ENCODE results near the gene SLC11A2.

The SLC11A2 gene

DNA sequence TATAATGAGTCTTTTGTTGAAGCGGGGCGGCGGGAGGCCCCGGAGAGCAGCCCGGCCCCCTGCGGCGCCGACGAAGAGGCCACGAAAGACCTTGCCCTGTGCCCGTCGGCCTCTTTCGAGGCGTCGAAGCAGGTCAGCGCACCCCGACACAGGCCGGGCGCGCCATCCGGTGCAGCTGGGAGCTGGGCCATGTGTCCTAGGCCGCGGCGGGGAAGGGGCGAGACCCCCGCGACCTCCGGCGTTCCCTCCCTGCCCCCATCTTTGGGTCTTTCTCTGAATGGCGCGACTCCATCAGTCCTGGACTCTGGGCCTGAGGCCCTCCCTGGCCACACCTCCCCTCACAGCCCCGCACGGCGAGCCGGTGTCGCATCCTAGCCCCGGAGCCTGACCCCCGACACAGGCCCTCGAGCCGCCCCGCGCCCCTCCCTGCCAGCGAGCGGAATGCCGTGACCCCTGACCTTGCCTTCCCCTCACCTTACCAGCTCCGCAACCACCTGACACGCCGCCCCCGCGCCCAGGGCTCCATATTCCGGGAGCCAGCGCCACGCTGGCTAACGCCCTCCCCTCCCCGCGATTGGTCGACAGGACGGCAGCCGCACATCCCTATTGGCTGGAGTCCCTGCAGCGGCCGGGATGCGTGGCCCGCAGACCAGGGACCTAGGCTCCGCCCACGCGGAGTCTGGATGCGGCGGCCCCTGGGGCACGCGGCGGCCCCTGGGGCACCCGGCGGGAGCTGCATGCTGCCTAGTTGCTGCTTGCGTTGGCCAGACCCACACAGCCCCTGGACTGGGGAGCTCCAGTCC, at the start of gene SLC11A2:
Gene SLC11A2 (minus strand): TSS at position 549 of the 803 bp plus-strand sequence. CDS start 15,656 bp downstream, outside the sequence.
- TF ChIP-seq POLR2A (IDR thresholded peaks at IDR 0.05; ENCODE audit: low read length) (peak; percentile 88), GATA1 (IDR thresholded peaks at IDR 0.05; ENCODE audit: low read depth, low read length) (no peak)
- peak; percentile 97 for DNase-seq

DNA sequence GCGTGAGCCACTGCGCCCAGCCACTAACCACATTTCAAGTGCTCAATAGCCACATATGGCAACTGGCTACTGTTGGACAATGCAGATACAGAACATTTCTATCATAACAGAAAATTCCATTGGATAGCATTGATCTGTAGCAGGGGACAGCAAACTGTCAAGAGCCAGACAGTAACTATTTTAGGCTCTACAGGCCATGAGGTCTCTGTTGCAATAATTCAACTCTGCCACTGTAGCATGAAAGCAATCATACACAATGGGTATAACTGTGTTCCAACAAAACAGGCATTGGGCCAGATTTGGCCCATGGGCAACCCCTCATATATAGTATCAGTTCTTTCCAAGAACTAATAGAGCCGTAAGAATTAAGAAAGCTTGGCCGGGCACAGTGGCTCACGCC, 49.2 kb upstream of the SLC11A2 start:
- DNase-seq, result no peak
- TF ChIP-seq POLR2A (IDR thresholded peaks at IDR 0.05; ENCODE audit: low read length) (no peak), GATA1 (IDR thresholded peaks at IDR 0.05; ENCODE audit: low read depth, low read length) (no peak)

DNA sequence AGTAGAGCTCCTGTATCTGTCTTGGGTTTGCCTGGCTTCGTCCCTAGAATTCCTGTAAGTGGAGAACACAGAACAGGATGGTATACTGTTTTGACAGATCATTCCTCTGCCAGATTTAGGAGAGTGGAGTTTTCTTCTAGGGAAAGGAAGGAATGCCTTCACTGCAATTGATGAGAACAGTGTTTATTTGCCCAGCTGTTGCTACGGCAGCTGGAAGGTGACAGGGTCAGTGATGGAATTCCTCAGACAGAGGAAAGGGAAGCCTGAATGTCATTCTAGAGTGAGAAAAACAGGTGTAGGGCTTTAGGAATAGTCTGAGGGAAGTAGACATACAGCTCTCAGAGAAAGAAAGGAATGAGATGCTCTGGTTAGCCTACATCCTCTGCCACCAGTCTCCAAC, 45.5 kb upstream of the SLC11A2 start:
- no peak for DNase-seq
- TF ChIP-seq GATA1 (IDR thresholded peaks at IDR 0.05; ENCODE audit: low read depth, low read length) (no peak), POLR2A (IDR thresholded peaks at IDR 0.05; ENCODE audit: low read length) (no peak)

DNA sequence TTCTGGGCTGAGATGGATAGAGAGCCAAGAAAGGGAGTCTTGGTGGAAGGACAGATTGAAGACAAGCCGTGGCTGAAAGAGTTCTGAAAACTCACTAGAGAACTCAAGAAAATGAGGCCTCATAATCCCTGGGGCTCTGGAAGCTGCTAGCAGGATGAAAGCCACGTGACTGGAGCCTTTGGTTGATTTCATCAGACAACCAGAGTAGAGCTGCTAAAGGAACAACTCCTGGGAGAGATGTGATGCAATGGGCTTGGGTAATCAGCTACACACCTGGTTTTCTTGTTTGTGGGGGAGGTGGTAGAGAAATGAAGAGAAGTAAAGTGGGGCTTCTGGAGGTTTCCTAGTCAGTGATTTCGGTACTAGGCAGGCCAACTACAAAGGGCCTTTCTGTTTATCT, 43.8 kb upstream of the SLC11A2 start:
- DNase-seq, result no peak
- TF ChIP-seq GATA1 (IDR thresholded peaks at IDR 0.05; ENCODE audit: low read depth, low read length), result no peak

- TF ChIP-seq POLR2A (IDR thresholded peaks at IDR 0.05; ENCODE audit: low read length) (no peak), GATA1 (IDR thresholded peaks at IDR 0.05; ENCODE audit: low read depth, low read length) (no peak)
- DNase-seq, result peak; percentile 43 to 57
Observed at GRCh38 chr12:51067771-51068170, 41.6 kb upstream of the SLC11A2 start.

DNA sequence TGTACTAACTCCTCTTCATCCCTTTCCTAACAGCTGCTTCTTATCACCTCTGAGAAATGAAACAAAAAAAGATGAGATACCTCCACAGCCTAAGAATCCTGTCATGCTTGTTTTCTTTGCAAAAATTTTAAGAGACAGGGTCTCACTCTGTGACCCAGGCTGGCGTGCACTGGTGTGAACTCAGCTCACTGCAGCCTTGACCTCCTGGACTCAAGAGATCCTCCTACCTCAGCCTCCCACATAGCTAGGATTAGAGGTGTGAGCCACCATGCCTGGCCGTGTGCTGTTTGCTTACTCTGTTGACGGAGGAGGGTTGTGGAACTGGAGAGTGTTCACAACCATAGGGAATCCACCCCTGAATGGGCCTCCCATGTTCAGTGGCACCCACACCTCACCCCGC, 41.0 kb upstream of the SLC11A2 start:
- no peak for DNase-seq
- TF ChIP-seq POLR2A (IDR thresholded peaks at IDR 0.05; ENCODE audit: low read length) (no peak), GATA1 (IDR thresholded peaks at IDR 0.05; ENCODE audit: low read depth, low read length) (no peak)

GRCh38 chr12:51065530-51065929, 39.3 kb upstream of the SLC11A2 start:
- no peak for TF ChIP-seq POLR2A (IDR thresholded peaks at IDR 0.05; ENCODE audit: low read length)
- no peak for TF ChIP-seq GATA1 (IDR thresholded peaks at IDR 0.05; ENCODE audit: low read depth, low read length)
- no peak for DNase-seq

- TF ChIP-seq POLR2A (IDR thresholded peaks at IDR 0.05; ENCODE audit: low read length) (peak; percentile 24), GATA1 (IDR thresholded peaks at IDR 0.05; ENCODE audit: low read depth, low read length) (no peak)
Observed at GRCh38 chr12:51062631-51063397, 36.6 kb upstream of the SLC11A2 start.

DNA sequence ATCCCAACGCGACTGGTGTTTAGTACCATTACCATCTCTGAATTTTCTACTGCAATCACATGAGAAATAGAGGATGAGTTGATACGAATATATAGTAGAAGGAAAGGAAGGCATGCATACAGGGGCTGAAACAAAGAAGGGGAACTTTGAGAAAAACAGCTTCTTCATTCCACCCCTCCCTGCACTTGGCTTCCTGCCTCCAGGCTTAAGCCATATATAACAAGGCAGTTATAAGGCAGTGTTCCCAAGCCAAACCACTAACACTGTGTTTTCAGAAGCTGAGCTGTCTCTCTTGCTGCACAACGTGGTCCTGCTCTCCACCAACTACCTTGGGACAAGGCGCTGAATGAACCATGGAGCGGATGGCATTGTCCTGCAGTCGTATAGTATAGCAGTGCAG, 32.9 kb upstream of the SLC11A2 start:
- DNase-seq, result no peak
- TF ChIP-seq GATA1 (IDR thresholded peaks at IDR 0.05; ENCODE audit: low read depth, low read length) (no peak), POLR2A (IDR thresholded peaks at IDR 0.05; ENCODE audit: low read length) (no peak)

More at GRCh38 chr12:51062631-51063397, 36.6 kb upstream of the SLC11A2 start:
- no peak for DNase-seq

GRCh38 chr12:51056242-51056641, 30.1 kb upstream of the SLC11A2 start:
- DNase-seq, result no peak
- TF ChIP-seq GATA1 (IDR thresholded peaks at IDR 0.05; ENCODE audit: low read depth, low read length), result no peak
- no peak for TF ChIP-seq POLR2A (IDR thresholded peaks at IDR 0.05; ENCODE audit: low read length)

DNA sequence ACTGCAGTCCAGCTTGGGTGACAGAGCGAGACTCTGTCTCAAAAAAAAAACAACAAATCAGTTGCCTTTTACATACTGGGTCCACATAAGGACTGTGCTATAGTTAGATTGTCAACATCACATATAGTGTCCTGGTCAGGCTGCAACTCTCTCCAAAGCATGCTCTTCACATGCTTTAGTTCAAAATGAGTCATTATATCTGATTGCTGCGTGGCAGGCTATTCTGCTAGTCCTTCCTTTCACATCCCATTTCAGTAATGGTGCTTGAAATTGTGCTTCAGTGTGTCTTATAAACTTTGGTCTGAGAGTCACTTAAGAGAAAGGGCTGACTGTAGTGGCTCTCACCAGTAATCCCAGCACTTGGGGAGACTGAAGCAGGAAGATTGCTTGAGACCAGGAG, 28.9 kb upstream of the SLC11A2 start:
- no peak for DNase-seq
- no peak for TF ChIP-seq GATA1 (IDR thresholded peaks at IDR 0.05; ENCODE audit: low read depth, low read length)
- no peak for TF ChIP-seq POLR2A (IDR thresholded peaks at IDR 0.05; ENCODE audit: low read length)

DNA sequence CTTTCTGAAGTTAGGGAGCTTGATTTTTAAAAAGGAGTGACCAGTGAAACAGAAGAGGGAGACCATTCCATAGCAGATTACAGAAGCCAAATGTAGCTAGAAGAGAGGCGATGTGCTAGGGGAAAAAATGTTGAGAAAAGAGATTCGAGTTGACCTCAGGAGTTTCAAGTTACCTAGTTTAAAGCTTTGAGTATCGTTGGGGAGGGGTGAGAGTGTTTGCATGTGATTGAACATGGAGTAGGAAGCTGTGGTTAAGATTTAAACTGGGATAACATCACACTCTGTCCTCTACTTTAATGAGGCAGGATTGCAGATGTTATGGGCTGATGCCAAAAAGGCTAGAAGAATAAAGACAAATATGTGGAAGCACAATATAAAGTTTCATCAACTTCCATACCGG, 25.6 kb upstream of the SLC11A2 start:
- no peak for DNase-seq
- TF ChIP-seq GATA1 (IDR thresholded peaks at IDR 0.05; ENCODE audit: low read depth, low read length) (no peak), POLR2A (IDR thresholded peaks at IDR 0.05; ENCODE audit: low read length) (no peak)

GRCh38 chr12:51049525-51049924, 23.3 kb upstream of the SLC11A2 start:
- DNase-seq, result no peak
- no peak for TF ChIP-seq GATA1 (IDR thresholded peaks at IDR 0.05; ENCODE audit: low read depth, low read length)
- TF ChIP-seq POLR2A (IDR thresholded peaks at IDR 0.05; ENCODE audit: low read length), result no peak

DNA sequence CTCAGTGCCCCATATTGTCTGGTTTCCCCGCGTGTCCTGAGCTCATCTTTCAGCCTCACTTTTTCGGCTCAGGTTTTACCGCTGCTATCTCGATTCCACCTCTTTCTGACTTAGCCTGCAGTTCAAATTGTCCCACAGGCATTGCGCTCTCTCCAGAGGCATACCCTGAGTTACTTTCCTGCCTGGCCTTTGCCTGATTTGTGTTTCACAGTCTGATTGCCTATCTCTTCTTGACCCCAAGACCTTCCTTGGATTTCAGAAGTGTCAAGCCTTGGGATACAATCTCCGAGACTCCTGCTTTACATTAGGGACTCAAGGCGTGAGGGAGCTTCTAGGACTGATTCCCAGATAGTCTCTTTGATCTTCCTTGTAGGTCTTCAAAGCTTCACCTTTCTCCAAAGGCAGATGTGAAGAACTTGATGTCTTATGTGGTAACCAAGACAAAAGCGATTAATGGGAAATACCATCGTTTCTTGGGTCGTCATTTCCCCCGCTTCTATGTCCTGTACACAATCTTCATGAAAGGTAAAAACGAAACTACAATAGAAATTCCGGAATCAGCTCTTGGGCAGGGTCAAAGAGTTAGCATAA, 22.6 kb upstream of the SLC11A2 start:
- peak; percentile 48 to 67 for DNase-seq
- TF ChIP-seq GATA1 (IDR thresholded peaks at IDR 0.05; ENCODE audit: low read depth, low read length), result no peak
- no peak for TF ChIP-seq POLR2A (IDR thresholded peaks at IDR 0.05; ENCODE audit: low read length)
